ENCODE measurements around the gene NR1H3. TPM values are rescaled to one million over a fixed set of nuclear protein-coding genes. Genes with fewer than 3 reads are reported as not detected.

NR1H3 gene
- total RNA-seq, 4 donors from 2014 or later: 95.8 to 152 (median 123) TPM

DNA sequence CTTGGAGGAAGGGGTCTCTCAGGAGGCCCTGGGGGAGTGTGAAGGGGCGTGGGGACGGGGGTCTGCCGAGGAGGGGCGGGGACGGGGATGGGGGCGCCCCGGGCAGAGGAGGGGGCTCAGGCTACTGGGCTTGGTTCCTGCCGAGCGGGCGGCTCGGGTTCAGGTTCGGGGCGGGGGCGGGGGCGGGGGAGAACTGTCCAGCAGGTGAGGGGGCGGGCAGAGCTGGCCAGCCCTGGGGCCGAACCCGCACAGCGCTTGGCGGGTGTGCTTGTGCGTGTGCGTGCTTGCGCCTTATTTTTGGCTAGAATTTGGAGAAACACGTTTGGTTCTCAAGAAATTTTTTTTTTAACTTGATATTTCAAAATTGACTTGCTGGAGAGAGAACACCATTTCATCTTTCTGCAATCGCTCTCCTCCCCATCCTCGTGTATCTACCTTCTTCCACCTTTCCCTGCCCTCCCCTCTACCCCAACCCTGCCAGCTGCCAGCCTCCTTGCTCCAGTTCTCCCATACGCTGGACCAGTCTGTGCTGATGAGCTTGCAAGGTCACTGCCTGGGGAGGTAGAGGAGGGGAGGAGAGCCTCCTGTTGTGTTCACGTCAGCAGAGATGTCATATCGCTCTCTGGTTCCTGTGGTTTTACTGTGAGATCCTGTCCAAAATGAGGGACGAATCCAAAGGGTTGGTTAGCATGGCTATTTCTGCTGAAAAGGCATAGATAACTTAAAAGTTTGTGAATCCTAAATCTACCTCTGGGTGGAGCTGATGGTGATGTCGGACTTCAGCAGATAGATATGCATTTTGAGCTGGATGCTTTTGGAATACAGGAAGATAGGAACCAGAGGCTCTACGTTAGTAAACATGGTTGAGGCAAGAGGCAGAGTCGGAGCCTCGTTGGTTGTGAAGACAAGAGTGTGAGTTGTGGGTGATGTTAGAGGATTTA, 12.8 kb downstream of the NR1H3 start:
- DNase-seq: peak; percentile 29 to 59 (median 56)
- Histone ChIP-seq H3K27ac (peak overlapping the region; percentile 94 to 97 (median 96)), H3K4me1 (peaks cover 0 to 31% (median 18%) of the 10 kb centered on the region in 4 donors), H3K27me3 (no peaks in the 10 kb centered on the region), H3K36me3 (peaks cover 0 to 20% (median 0%) of the 10 kb centered on the region in 3 donors), H3K9me3 (no peaks in the 10 kb centered on the region), H3K4me3 (peak overlapping the region; percentile 76 to 86 (median 84))
- no peak for TF ChIP-seq POLR2A (IDR thresholded peaks at IDR 0.05)
- TF ChIP-seq, protein P1, sequence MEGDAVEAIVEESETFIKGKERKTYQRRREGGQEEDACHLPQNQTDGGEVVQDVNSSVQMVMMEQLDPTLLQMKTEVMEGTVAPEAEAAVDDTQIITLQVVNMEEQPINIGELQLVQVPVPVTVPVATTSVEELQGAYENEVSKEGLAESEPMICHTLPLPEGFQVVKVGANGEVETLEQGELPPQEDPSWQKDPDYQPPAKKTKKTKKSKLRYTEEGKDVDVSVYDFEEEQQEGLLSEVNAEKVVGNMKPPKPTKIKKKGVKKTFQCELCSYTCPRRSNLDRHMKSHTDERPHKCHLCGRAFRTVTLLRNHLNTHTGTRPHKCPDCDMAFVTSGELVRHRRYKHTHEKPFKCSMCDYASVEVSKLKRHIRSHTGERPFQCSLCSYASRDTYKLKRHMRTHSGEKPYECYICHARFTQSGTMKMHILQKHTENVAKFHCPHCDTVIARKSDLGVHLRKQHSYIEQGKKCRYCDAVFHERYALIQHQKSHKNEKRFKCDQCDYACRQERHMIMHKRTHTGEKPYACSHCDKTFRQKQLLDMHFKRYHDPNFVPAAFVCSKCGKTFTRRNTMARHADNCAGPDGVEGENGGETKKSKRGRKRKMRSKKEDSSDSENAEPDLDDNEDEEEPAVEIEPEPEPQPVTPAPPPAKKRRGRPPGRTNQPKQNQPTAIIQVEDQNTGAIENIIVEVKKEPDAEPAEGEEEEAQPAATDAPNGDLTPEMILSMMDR (IDR thresholded peaks at IDR 0.05): no peak

DNA sequence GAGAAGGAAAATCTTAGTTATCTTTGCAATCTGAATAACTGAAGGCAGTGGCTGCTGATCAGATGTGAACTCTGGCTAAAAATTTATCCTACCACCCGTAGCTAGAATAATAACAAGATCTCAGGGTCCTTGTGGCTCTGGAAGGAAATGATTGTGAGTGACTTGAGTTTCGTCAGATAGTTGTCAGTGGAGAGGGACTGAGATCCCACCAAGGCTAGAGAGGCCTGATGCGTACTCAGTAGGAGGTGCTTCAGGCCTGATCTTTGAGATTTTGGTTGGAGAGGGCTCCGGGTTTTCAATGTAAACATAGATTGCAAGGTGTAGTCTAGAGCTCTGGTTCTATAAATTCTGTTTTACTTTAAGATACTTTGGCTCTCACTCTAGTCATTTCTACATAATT, 13.5 kb downstream of the NR1H3 start:
- Histone ChIP-seq H3K27ac (peak overlapping the region; percentile 7 to 97 (median 95)), H3K4me1 (peaks cover 0 to 30% (median 18%) of the 10 kb centered on the region in 4 donors), H3K4me3 (peak overlapping the region in 3 of 4 donors; percentile 84 to 86 (median 84)), H3K9me3 (no peaks in the 10 kb centered on the region), H3K36me3 (peaks cover 0 to 27% (median 2%) of the 10 kb centered on the region in 3 donors), H3K27me3 (no peaks in the 10 kb centered on the region)
- no peak for DNase-seq
- TF ChIP-seq POLR2A (IDR thresholded peaks at IDR 0.05): no peak
- TF ChIP-seq, protein P1 (IDR thresholded peaks at IDR 0.05): no peak

DNA sequence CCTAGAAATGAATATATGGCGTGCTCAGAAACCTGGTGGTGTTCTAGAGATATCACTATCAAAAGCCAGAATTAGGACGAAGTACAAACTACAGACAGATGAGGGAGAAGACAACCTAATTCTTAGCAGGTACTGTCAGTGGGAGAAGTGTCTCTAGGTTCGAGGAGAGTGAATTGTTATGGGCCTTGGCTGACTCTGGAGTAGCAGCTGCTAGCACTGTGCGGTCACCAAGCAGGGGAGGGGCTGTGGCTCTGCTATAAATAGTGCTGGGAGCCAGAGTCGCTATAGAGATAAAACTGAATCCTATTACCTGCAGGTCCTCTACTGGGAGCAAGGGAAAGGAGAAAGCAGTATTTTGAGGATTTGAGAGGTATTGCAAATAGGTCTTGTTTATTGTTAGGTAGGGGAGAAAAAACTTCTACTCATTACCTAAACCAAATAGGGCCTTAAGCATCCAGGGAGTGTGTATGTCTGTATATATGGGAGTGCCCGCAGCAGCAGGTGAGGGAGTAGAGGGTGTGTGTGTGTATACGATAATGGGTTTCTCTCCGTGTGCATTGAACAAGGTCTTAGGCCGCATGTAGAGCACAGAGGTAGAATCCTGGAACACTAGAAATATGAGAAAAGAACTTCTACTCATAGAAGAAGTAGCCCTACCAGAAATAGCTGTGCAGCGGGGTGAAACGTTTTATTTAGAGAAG, 14.3 kb downstream of the NR1H3 start:
- no peaks in the 10 kb centered on the region for H3K27me3 ChIP-seq
- peaks cover 0 to 35% (median 3%) of the 10 kb centered on the region in 3 donors for H3K36me3 ChIP-seq
- TF ChIP-seq POLR2A (IDR thresholded peaks at IDR 0.05): no peak
- TF ChIP-seq, protein P1 (IDR thresholded peaks at IDR 0.05): no peak
- no peak overlapping the region for H3K4me3 ChIP-seq
- no peaks in the 10 kb centered on the region for H3K9me3 ChIP-seq
- H3K4me1 ChIP-seq: peaks cover 0 to 30% (median 18%) of the 10 kb centered on the region in 4 donors
- peak in 2 of 3 donors; percentile 53 to 63 for DNase-seq
- H3K27ac ChIP-seq: peak overlapping the region in 2 of 4 donors; percentile 21 to 97

DNA sequence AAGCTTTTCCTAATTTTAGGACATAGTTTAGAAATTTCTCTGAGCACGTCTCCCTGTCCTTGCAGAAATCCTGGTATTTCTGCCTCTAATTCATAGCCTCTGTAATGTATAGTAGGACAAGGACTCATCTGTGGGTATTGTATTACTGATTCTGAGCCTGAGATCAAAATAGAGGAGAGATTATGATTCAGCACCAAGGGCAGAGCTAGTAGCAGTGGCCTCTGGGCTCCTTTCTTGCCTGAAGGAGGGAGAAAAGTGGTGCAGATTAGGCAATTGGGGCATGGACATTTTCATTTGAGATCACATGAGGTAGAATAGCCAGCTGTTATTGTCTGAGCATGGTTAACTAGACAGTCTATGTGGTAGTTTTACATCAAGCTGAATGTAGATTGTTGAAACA, 14.9 kb downstream of the NR1H3 start:
- DNase-seq: no peak
- Histone ChIP-seq H3K4me1 (peaks cover 0 to 30% (median 18%) of the 10 kb centered on the region in 4 donors), H3K27ac (no peak overlapping the region), H3K9me3 (no peaks in the 10 kb centered on the region), H3K4me3 (no peak overlapping the region), H3K36me3 (peaks cover 0 to 41% (median 3%) of the 10 kb centered on the region in 3 donors), H3K27me3 (no peaks in the 10 kb centered on the region)
- TF ChIP-seq POLR2A (IDR thresholded peaks at IDR 0.05): no peak
- TF ChIP-seq, protein P1 (IDR thresholded peaks at IDR 0.05): no peak

DNA sequence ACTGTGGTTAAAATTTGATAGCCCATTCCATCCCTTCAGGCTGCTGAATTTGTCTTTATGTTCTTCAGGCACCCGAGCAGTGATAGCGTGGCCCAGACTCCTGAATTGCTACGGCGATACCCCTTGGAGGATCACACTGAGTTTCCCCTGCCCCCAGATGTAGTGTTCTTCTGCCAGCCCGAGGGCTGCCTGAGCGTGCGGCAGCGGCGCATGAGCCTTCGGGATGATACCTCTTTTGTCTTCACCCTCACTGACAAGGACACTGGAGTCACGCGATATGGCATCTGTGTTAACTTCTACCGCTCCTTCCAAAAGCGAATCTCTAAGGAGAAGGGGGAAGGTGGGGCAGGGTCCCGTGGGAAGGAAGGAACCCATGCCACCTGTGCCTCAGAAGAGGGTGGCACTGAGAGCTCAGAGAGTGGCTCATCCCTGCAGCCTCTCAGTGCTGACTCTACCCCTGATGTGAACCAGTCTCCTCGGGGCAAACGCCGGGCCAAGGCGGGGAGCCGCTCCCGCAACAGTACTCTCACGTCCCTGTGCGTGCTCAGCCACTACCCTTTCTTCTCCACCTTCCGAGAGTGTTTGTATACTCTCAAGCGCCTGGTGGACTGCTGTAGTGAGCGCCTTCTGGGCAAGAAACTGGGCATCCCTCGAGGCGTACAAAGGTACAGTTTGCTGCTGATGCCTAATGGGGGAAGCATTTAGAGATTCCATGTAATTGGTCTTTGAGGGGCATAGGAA, 16.9 kb downstream of the NR1H3 start:
- no peaks in the 10 kb centered on the region for H3K9me3 ChIP-seq
- TF ChIP-seq, protein P1 (IDR thresholded peaks at IDR 0.05): no peak
- no peak for TF ChIP-seq POLR2A (IDR thresholded peaks at IDR 0.05)
- H3K36me3 ChIP-seq: peaks cover 0 to 61% (median 3%) of the 10 kb centered on the region in 3 donors
- DNase-seq: peak in 1 of 3 donors; percentile 41
- H3K27me3 ChIP-seq: no peaks in the 10 kb centered on the region
- H3K4me1 ChIP-seq: peaks cover 0 to 20% (median 12%) of the 10 kb centered on the region in 4 donors
- H3K4me3 ChIP-seq: no peak overlapping the region
- H3K27ac ChIP-seq: no peak overlapping the region

Measured in Peyer's patch (tissue), 4 donors.